SK-N-MC (cell line): ENCODE data around the gene SEC24C.

Source experiments
- EZH2 ChIP-seq: fragments of 200-600 bp; sonication (generic); IDR thresholded peaks from one replicate; pipeline ENCODE4 v1.6.1; 2017; ENCODE audit warnings: antibody characterized with exemption
- FOXP2 ChIP-seq: optimal IDR thresholded peaks from 2 replicates; pipeline ENCODE3; 2011; ENCODE audit warnings: mild to moderate bottlenecking, moderate library complexity; ENCODE audit not compliant: insufficient read depth; ENCODE audit errors: extremely low read length, control extremely low read depth
- POLR2AphosphoS5 ChIP-seq: IDR thresholded peaks from 2 replicates; pipeline ENCODE4 v1.6.1; 2012; ENCODE audit warnings: mild to moderate bottlenecking, low read depth, low read length, borderline replicate concordance

DNA sequence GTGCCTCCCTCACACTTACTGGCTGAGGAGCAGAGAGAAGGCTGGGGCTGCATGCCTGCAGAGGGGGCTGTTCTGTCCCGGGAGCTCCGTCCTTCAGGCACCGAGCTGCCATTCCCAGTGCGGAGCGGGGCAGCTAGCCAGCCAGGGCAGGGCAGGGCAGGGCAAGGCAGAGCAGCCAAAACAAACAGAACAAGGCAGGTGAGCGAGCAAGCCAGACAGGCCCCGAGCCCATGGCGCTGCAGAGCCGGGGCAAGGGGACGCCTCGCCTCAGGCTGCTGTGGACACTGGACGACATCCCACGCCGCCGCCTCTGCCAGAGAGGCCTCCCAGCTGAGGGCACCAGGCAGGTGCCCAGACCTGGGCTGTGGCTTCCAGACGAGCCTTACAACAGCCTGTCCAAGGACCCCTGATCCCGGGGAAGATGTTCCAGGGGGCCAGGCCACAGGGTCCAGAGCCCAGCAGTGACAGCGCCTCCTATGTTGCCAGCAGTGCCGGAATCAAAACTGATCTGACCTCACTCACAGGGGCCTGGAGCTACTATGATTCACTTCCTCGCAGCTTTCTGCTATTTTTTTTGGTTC lies 75.4 kb downstream of the SEC24C start:
- TF ChIP-seq POLR2AphosphoS5 (no peak), EZH2 (no peak), FOXP2 (no peak)
